ENCODE measurements around the gene ACYP2.

ACYP2 gene

DNA sequence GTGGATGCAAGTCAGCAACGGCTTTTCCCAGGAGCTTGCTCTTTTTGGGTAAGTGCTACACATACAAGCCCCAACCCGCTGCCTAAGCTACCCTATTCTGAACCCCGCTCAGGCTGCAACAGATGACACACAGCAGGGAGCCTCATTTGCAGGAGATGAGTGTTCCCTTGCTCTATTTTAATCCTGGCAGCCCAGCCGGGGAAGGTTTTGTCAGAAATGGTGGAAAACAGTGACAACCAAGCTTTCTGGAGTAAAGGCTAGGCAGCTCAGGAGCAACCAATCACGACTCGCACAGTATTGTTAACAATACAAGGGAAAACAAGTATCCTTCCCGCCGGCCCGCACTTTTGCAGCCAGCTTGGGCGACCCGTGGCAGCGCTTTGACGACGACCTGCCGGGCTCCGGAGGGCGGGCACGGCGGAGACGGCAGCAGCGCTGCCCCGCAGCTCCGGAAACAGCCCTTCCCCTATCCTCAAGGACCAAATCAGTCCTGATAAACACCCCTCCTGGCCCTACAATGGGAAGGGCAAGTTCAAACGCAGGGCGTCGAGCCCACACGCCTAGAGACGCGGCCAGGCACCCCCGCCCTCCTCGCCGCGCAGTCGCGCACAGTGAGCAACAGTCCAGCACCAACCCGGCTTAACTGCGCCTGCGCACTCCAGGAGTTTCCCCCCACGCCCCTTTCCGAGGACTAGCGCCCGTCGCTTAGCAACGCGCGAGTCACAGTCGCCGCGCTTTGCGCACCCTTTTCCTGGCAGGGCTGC, 214.9 kb downstream of the ACYP2 start (continued):
- TF ChIP-seq, protein P1, sequence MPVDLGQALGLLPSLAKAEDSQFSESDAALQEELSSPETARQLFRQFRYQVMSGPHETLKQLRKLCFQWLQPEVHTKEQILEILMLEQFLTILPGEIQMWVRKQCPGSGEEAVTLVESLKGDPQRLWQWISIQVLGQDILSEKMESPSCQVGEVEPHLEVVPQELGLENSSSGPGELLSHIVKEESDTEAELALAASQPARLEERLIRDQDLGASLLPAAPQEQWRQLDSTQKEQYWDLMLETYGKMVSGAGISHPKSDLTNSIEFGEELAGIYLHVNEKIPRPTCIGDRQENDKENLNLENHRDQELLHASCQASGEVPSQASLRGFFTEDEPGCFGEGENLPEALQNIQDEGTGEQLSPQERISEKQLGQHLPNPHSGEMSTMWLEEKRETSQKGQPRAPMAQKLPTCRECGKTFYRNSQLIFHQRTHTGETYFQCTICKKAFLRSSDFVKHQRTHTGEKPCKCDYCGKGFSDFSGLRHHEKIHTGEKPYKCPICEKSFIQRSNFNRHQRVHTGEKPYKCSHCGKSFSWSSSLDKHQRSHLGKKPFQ (tag by site-specific recombination; IDR thresholded peaks at IDR 0.05): no peak
- TF ChIP-seq IKZF3 (tag by site-specific recombination; IDR thresholded peaks at IDR 0.05) (no peak), ZNF211 (tag by site-specific recombination; IDR thresholded peaks at IDR 0.05; ENCODE audit: low read depth) (no peak), ZFP3 (tag by site-specific recombination; IDR thresholded peaks at IDR 0.05; ENCODE audit: low read depth) (no peak), ZNF501 (tag by site-specific recombination; IDR thresholded peaks at IDR 0.05) (peak; percentile 60; the same call in 1 of the 2 replicates), ZNF366 (tag by site-specific recombination; conservative IDR thresholded peaks at IDR 0.05) (peak; percentile 13; the same call in 1 of the 2 replicates), ZNF2 (tag by site-specific recombination; IDR thresholded peaks at IDR 0.05) (0 out of 2 replicates have a peak, but pooled peaks have one; percentile 35), SP2 (tag by site-specific recombination; IDR thresholded peaks at IDR 0.05) (peak; percentile 77), TCF7L2 (IDR thresholded peaks at IDR 0.05; ENCODE audit: borderline replicate concordance, low read depth, low read length) (no peak)
- TF ChIP-seq, protein P2, sequence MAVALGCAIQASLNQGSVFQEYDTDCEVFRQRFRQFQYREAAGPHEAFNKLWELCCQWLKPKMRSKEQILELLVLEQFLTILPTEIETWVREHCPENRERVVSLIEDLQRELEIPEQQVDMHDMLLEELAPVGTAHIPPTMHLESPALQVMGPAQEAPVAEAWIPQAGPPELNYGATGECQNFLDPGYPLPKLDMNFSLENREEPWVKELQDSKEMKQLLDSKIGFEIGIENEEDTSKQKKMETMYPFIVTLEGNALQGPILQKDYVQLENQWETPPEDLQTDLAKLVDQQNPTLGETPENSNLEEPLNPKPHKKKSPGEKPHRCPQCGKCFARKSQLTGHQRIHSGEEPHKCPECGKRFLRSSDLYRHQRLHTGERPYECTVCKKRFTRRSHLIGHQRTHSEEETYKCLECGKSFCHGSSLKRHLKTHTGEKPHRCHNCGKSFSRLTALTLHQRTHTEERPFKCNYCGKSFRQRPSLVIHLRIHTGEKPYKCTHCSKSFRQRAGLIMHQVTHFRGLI (tag by site-specific recombination; IDR thresholded peaks at IDR 0.05): peak; percentile 52; the same call in 1 of the 2 replicates
- TF ChIP-seq, protein P3, sequence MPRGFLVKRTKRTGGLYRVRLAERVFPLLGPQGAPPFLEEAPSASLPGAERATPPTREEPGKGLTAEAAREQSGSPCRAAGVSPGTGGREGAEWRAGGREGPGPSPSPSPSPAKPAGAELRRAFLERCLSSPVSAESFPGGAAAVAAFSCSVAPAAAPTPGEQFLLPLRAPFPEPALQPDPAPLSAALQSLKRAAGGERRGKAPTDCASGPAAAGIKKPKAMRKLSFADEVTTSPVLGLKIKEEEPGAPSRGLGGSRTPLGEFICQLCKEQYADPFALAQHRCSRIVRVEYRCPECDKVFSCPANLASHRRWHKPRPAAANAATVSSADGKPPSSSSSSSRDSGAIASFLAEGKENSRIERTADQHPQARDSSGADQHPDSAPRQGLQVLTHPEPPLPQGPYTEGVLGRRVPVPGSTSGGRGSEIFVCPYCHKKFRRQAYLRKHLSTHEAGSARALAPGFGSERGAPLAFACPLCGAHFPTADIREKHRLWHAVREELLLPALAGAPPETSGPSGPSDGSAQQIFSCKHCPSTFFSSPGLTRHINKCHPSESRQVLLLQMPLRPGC (tag by site-specific recombination; IDR thresholded peaks at IDR 0.05): no peak
- TF ChIP-seq, protein P4, sequence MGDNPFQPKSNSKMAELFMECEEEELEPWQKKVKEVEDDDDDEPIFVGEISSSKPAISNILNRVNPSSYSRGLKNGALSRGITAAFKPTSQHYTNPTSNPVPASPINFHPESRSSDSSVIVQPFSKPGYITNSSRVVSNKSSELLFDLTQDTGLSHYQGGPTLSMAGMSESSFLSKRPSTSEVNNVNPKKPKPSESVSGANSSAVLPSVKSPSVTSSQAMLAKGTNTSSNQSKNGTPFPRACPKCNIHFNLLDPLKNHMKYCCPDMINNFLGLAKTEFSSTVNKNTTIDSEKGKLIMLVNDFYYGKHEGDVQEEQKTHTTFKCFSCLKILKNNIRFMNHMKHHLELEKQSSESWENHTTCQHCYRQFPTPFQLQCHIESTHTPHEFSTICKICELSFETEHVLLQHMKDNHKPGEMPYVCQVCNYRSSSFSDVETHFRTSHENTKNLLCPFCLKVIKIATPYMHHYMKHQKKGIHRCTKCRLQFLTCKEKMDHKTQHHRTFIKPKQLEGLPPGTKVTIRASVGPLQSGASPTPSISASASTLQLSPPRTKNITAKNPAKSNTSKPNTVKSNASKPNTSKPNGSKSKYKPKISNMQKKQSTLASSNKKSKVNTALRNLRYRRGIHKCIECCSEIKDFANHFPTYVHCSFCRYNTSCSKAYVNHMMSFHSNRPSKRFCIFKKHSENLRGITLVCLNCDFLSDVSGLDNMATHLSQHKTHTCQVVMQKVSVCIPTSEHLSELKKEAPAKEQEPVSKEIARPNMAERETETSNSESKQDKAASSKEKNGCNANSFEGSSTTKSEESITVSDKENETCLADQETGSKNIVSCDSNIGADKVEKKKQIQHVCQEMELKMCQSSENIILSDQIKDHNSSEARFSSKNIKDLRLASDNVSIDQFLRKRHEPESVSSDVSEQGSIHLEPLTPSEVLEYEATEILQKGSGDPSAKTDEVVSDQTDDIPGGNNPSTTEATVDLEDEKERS (tag by site-specific recombination; IDR thresholded peaks at IDR 0.05): no peak

DNA sequence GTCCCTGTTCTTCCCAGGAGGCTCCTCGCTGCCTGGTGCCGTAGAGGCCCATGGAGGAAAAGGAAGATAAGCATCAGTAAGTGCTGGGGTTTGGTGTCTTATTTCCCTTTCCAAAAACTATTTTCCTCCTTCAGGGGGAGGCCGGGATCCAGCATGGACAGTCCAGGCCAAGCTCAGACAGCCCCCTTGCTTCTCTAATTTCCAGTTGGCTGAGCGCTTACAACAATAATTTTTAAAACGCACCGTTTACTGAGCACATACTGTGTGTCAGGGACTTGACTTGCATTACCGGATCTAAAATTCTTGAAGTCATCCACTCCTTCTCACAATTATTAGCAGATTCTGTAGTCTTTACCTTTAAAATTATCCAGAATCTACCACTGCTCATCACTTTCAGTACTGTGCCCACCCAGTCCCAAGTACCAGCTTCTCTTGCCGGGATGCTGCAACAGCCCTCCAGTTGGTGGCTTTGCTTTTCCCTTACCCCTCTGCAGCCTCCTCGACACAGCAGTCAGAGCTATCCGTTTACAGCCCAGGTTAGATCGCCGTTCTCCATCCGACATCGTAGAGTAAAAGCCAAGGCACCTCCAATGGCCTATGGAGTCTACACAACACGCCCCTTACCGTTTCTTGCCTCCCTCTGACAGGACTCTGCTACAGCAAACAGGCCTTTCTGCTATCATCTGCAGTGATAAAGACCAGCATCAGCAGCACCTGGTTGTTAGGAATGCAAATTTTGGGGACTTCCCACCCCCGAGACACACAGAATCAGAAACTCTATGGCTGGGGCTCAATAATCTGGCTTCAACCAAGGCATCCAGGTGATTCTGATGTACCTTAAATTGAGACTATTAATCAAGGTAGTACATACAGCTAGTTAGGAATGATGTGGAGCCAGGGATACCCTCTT, 215.8 kb downstream of the ACYP2 start:
- peak overlapping the region; percentile 50 for H3K4me3 ChIP-seq (ENCODE audit: low read depth, low read length)
- no peaks in the 10 kb centered on the region for H3K36me3 ChIP-seq (ENCODE audit: control insufficient read depth in 2 of 2, insufficient read depth in 1 of 2, low read length in 2 of 2)
- ChIA-PET POLR2A (no interaction called here), CTCF (interaction anchor here (0.6 to 0.9 kb wide), 4 partner anchors 11 to 224 kb away, joined by 3 to 6 read pairs (median 4); no protein-coding TSS in a partner anchor)
- H3K4me1 ChIP-seq (ENCODE audit: control insufficient read depth, insufficient read depth, low read length): no peaks in the 10 kb centered on the region
- no peaks in the 10 kb centered on the region for H3K9me3 ChIP-seq (ENCODE audit: control insufficient read depth, insufficient read depth, low read depth, low read length)
- H3K27ac ChIP-seq (ENCODE audit: extremely low read depth, low read depth, low read length): no peak overlapping the region; the same call in 1 of the 2 replicates
- TF ChIP-seq ZNF549 (tag by site-specific recombination; IDR thresholded peaks at IDR 0.05) (no peak), REPIN1 (tag by site-specific recombination; IDR thresholded peaks at IDR 0.05; ENCODE audit: low read depth) (no peak), ZNF664 (tag by site-specific recombination; IDR thresholded peaks at IDR 0.05) (peak; percentile 97), ZNF660 (tag by site-specific recombination; IDR thresholded peaks at IDR 0.05) (no peak), ZNF223 (tag by site-specific recombination; IDR thresholded peaks at IDR 0.05) (no peak), ZNF335 (tag by site-specific recombination; conservative IDR thresholded peaks at IDR 0.05) (peak; percentile 85)
- TF ChIP-seq, protein P5, sequence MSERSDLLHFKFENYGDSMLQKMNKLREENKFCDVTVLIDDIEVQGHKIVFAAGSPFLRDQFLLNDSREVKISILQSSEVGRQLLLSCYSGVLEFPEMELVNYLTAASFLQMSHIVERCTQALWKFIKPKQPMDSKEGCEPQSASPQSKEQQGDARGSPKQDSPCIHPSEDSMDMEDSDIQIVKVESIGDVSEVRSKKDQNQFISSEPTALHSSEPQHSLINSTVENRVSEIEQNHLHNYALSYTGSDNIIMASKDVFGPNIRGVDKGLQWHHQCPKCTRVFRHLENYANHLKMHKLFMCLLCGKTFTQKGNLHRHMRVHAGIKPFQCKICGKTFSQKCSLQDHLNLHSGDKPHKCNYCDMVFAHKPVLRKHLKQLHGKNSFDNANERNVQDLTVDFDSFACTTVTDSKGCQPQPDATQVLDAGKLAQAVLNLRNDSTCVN (tag by site-specific recombination; optimal IDR thresholded peaks at IDR 0.05): peak; percentile 27
- TF ChIP-seq, protein P6, sequence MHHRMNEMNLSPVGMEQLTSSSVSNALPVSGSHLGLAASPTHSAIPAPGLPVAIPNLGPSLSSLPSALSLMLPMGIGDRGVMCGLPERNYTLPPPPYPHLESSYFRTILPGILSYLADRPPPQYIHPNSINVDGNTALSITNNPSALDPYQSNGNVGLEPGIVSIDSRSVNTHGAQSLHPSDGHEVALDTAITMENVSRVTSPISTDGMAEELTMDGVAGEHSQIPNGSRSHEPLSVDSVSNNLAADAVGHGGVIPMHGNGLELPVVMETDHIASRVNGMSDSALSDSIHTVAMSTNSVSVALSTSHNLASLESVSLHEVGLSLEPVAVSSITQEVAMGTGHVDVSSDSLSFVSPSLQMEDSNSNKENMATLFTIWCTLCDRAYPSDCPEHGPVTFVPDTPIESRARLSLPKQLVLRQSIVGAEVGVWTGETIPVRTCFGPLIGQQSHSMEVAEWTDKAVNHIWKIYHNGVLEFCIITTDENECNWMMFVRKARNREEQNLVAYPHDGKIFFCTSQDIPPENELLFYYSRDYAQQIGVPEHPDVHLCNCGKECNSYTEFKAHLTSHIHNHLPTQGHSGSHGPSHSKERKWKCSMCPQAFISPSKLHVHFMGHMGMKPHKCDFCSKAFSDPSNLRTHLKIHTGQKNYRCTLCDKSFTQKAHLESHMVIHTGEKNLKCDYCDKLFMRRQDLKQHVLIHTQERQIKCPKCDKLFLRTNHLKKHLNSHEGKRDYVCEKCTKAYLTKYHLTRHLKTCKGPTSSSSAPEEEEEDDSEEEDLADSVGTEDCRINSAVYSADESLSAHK (tag by site-specific recombination; IDR thresholded peaks at IDR 0.05): no peak

Data from HEK293 (cell line).